Measurements from ENCODE around the gene SPP2. TPM values are rescaled to one million over a fixed set of nuclear protein-coding genes. Genes with fewer than 3 reads are reported as not detected.

SPP2 gene
- total and polyA plus RNA-seq, 9 of the 15 experiments (the other 6 are each of a cell fraction or from before 2014, with no cell fraction given): not detected

DNA sequence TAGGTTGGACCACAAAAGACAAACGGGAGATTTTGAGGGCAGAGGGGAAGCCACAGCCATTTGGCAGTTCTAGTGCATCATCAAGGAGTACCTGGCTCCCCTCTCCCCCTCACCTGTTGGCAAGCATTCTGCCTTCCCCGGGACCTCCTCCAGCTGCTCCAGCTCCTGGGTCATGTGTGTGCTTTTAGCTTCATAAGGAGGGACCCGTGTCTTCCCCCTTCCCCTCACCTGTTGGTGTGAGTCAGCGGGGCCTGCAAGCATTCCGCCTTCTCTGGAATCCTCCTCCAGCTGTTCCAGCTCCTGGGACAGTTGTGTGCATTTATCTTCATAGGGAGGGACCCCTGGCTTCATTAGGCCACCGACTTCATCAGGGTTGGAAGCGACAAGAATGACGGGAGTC lies 58.8 kb downstream of the SPP2 start:
- ATAC-seq (no peak), DNase-seq (ENCODE audit: extremely low read depth in 1 of 4, low spot score in 3 of 4) (no peak), FAIRE-seq (no peak)
- Histone ChIP-seq H3K27ac (ENCODE audit: extremely low read depth, low read depth, low read length) (no peak overlapping the region), H3K36me3 (ENCODE audit: control insufficient read depth, insufficient read depth, low read length) (no peaks in the 10 kb centered on the region), H3K9ac (ENCODE audit: insufficient read depth in 1 of 2, low read depth in 2 of 2, low read length in 2 of 2) (no peak overlapping the region), H3K9me1 (ENCODE audit: control insufficient read depth, insufficient read depth, low read length) (no peaks in the 10 kb centered on the region), H3K27me3 (ENCODE audit: control insufficient read depth in 2 of 2, insufficient read depth in 2 of 2, low read length in 2 of 2) (no peaks in the 10 kb centered on the region), H3K4me2 (ENCODE audit: insufficient read depth, low read length) (no peak overlapping the region), H2AFZ (ENCODE audit: low read depth, low read length) (no peak overlapping the region), H3K79me2 (ENCODE audit: control insufficient read depth, insufficient read depth, low read length) (no peaks in the 10 kb centered on the region), H4K20me1 (replicated peaks; ENCODE audit: control insufficient read depth, insufficient read depth, low read length) (no peaks in the 10 kb centered on the region), H3K4me1 (replicated peaks in 1 of 2; ENCODE audit: control insufficient read depth in 2 of 2, insufficient read depth in 2 of 2, low read length in 2 of 2) (no peaks in the 10 kb centered on the region), H3K9me3 (replicated peaks; ENCODE audit: control insufficient read depth, insufficient read depth, low read depth, low read length) (no peaks in the 10 kb centered on the region), H3K4me3 (no peak overlapping the region)
- in situ Hi-C loops (cut with MboI): no loop called here
- BruUV-seq (replicated peaks): no TSS peak
- 0% methylated on average over 6 of the region's 8 CpGs for WGBS (ENCODE audit: insufficient coverage, low coverage, missing lambda C conversion rate)
- ChIA-PET CTCF (ENCODE audit: low intra/inter-chr PET ratio) (no interaction called here), POLR2A (interaction anchor here (0.6 kb wide), 1 partner anchor 19 kb away, joined by 3 read pairs; no protein-coding TSS in a partner anchor)
- intact Hi-C loops (cut with micrococcal nuclease): no loop called here
- TF ChIP-seq, protein P1, sequence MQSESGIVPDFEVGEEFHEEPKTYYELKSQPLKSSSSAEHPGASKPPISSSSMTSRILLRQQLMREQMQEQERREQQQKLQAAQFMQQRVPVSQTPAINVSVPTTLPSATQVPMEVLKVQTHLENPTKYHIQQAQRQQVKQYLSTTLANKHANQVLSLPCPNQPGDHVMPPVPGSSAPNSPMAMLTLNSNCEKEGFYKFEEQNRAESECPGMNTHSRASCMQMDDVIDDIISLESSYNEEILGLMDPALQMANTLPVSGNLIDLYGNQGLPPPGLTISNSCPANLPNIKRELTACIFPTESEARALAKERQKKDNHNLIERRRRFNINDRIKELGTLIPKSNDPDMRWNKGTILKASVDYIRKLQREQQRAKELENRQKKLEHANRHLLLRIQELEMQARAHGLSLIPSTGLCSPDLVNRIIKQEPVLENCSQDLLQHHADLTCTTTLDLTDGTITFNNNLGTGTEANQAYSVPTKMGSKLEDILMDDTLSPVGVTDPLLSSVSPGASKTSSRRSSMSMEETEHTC (IDR thresholded peaks at IDR 0.05): no peak
- TF ChIP-seq GTF2E2 (tag; IDR thresholded peaks at IDR 0.05) (no peak), DIDO1 (tag; IDR thresholded peaks at IDR 0.05; ENCODE audit: low read depth) (no peak), TCF7L2 (IDR thresholded peaks at IDR 0.05; ENCODE audit: low read depth, low read length) (no peak), SAFB2 (IDR thresholded peaks at IDR 0.05; ENCODE audit: borderline replicate concordance, low read depth, low read length, severe bottlenecking) (no peak), GABPA (tag; conservative IDR thresholded peaks at IDR 0.05; ENCODE audit: low read depth) (no peak), ZNF551 (CRISPR knock-in tag; IDR thresholded peaks at IDR 0.05) (no peak), SPI1 (IDR thresholded peaks at IDR 0.05; ENCODE audit: borderline replicate concordance, low read depth, low read length) (no peak), ZNF696 (CRISPR knock-in tag; conservative IDR thresholded peaks at IDR 0.05) (no peak), SREBF2 (CRISPR knock-in tag; IDR thresholded peaks at IDR 0.05) (no peak), SETDB1 (IDR thresholded peaks at IDR 0.05; ENCODE audit: low read length) (no peak), BRCA1 (IDR thresholded peaks at IDR 0.05) (no peak), BRCA1 (CRISPR knock-in tag; IDR thresholded peaks at IDR 0.05) (no peak), ZNF512 (tag; IDR thresholded peaks at IDR 0.05) (no peak), ZSCAN32 (CRISPR knock-in tag; IDR thresholded peaks at IDR 0.05) (no peak), POU5F1 (IDR thresholded peaks at IDR 0.05; ENCODE audit: borderline replicate concordance, low read depth, low read length, partially characterized antibody) (no peak), TSC22D4 (tag; IDR thresholded peaks at IDR 0.05) (no peak)
- TF ChIP-seq, protein P2, sequence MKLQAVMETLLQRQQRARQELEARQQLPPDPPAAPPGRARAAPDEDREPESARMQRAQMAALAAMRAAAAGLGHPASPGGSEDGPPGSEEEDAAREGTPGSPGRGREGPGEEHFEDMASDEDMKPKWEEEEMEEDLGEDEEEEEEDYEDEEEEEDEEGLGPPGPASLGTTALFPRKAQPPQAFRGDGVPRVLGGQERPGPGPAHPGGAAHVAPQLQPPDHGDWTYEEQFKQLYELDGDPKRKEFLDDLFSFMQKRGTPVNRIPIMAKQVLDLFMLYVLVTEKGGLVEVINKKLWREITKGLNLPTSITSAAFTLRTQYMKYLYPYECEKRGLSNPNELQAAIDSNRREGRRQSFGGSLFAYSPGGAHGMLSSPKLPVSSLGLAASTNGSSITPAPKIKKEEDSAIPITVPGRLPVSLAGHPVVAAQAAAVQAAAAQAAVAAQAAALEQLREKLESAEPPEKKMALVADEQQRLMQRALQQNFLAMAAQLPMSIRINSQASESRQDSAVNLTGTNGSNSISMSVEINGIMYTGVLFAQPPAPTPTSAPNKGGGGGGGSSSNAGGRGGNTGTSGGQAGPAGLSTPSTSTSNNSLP (IDR thresholded peaks at IDR 0.05; ENCODE audit: borderline replicate concordance, low read depth, low read length): no peak
- TF ChIP-seq, protein P3, sequence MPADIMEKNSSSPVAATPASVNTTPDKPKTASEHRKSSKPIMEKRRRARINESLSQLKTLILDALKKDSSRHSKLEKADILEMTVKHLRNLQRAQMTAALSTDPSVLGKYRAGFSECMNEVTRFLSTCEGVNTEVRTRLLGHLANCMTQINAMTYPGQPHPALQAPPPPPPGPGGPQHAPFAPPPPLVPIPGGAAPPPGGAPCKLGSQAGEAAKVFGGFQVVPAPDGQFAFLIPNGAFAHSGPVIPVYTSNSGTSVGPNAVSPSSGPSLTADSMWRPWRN (IDR thresholded peaks at IDR 0.05; ENCODE audit: low read depth): no peak
- TF ChIP-seq, protein P4, sequence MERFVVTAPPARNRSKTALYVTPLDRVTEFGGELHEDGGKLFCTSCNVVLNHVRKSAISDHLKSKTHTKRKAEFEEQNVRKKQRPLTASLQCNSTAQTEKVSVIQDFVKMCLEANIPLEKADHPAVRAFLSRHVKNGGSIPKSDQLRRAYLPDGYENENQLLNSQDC (CRISPR knock-in tag; IDR thresholded peaks at IDR 0.05): no peak

Data from K562 (cell line).